Endothelial cell of umbilical vein (primary cell): ENCODE measurements around the gene ZNF732.

ENCODE experiments used
- CTCF ChIP-seq, 2 donors: IDR thresholded peaks; 1 replicate in 1 of 2; 2 replicates in 1 of 2; pipeline ENCODE4 v1.5.1; 2011; ENCODE audit warnings: low read length in 2 of 2, mild to moderate bottlenecking in 2 of 2, moderate library complexity in 2 of 2, control low read depth in 1 of 2, inconsistent platforms in 1 of 2, low read depth in 1 of 2; ENCODE audit not compliant: insufficient read depth in 1 of 2; ENCODE audit errors: extremely low read depth in 1 of 2
- FOS ChIP-seq: IDR thresholded peaks from 2 replicates; pipeline ENCODE4 v1.6.1; 2011; ENCODE audit warnings: mild to moderate bottlenecking, low read length, moderate library complexity, borderline replicate concordance; ENCODE audit not compliant: insufficient read depth

- TF ChIP-seq FOS (no peak), CTCF (IDR thresholded peaks at IDR 0.05; ENCODE audit: extremely low read depth in 1 of 2, insufficient read depth in 1 of 2, low read depth in 1 of 2, low read length in 2 of 2) (no peak)
These were observed 10.5 kb downstream of the ZNF732 start for GRCh38 chr4:294732-295131.
